Liver (tissue), 3 donors: ENCODE results near the gene TM4SF1.

Experiments used
- ATF3 ChIP-seq: IDR thresholded peaks from 2 replicates; pipeline ENCODE4 v1.6.1; 2016; ENCODE audit warnings: antibody characterized with exemption
- CTCF ChIP-seq: fragments of 150-350 bp; IDR thresholded peaks from 2 replicates; pipeline ENCODE4 v1.5.1; 2017; ENCODE audit warnings: improper control_type of control experiment, low read depth, low read length; ENCODE audit not compliant: missing input control
- FOXA2 ChIP-seq: IDR thresholded peaks from 2 replicates; pipeline ENCODE4 v1.6.1; 2016; ENCODE audit warnings: antibody characterized with exemption
- GABPA ChIP-seq, 2 donors: IDR thresholded peaks in 1 of 2; conservative IDR thresholded peaks in 1 of 2; 2 replicates each; pipeline ENCODE4 v1.6.1; 2016; ENCODE audit warnings: antibody characterized with exemption in 2 of 2, mild to moderate bottlenecking in 1 of 2, moderate library complexity in 1 of 2
- JUND ChIP-seq, 2 donors: IDR thresholded peaks; 2 replicates each; pipeline ENCODE4 v1.6.1; 2016; ENCODE audit warnings: antibody characterized with exemption in 2 of 2
- MAX ChIP-seq: IDR thresholded peaks from 2 replicates; pipeline ENCODE4 v1.6.1; 2016; ENCODE audit warnings: antibody characterized with exemption
- RAD21 ChIP-seq, 2 donors: IDR thresholded peaks; 2 replicates each; pipeline ENCODE4 v1.6.1; 2016; ENCODE audit warnings: antibody characterized with exemption in 2 of 2, mild to moderate bottlenecking in 2 of 2
- REST ChIP-seq: IDR thresholded peaks from 2 replicates; pipeline ENCODE4 v1.6.1; 2016; ENCODE audit warnings: antibody characterized with exemption, mild to moderate bottlenecking
- RXRA ChIP-seq, 2 donors: IDR thresholded peaks; 2 replicates each; pipeline ENCODE4 v1.6.1; 2017 to 2018; ENCODE audit warnings: antibody characterized with exemption in 2 of 2, mild to moderate bottlenecking in 1 of 2
- TAF1 ChIP-seq: conservative IDR thresholded peaks from 2 replicates; pipeline ENCODE4 v1.6.1; 2016; ENCODE audit warnings: antibody characterized with exemption, mild to moderate bottlenecking
- ZBTB33 ChIP-seq: IDR thresholded peaks from 2 replicates; pipeline ENCODE4 v1.6.1; 2016; ENCODE audit warnings: antibody characterized with exemption
- donor health status: healthy.
- donor health status: healthy.

GRCh38 chr3:149426325-149426724 lies 48.9 kb upstream of the TM4SF1 start:
- TF ChIP-seq CTCF: no peak
- no peak for TF ChIP-seq RXRA (IDR thresholded peaks at IDR 0.05)
- TF ChIP-seq RAD21 (IDR thresholded peaks at IDR 0.05): no peak
- TF ChIP-seq ATF3: no peak
- TF ChIP-seq REST: no peak
- TF ChIP-seq JUND (IDR thresholded peaks at IDR 0.05): no peak
- TF ChIP-seq GABPA (IDR thresholded peaks at IDR 0.05 in 1 of 2, conservative IDR thresholded peaks at IDR 0.05 in 1 of 2): no peak
- TF ChIP-seq FOXA2: no peak
- no peak for TF ChIP-seq ZBTB33
- no peak for TF ChIP-seq MAX
- TF ChIP-seq TAF1: no peak
